NOMO-1 treated with dmso at 0.1 percent for 144 hours (cell line): Measurements from ENCODE around the gene MAMDC4.
"Not testable (repeated sequence)": the region's sequence is repeated elsewhere in the genome, so short reads cannot be mapped to it uniquely, and the experiment has no call there.

Experiments
- DNase-seq: peaks from one replicate; lab custom pipeline; 2025; ENCODE audit not compliant: unreplicated experiment; lab: John Stamatoyannopoulos, UW

The MAMDC4 gene

GRCh38 chr9:136851941-136852663 lies at the start of gene MAMDC4:
Gene MAMDC4, plus strand, starts transcription at chr9:136852346. Its CDS starts 71 bp downstream, at chr9:136852417.
- no peak for DNase-seq

GRCh38 chr9:136803009-136803550 lies 49.1 kb upstream of the MAMDC4 start:
- not testable (repeated sequence) for DNase-seq

- no peak for DNase-seq
These were observed 48.3 kb upstream of the MAMDC4 start for GRCh38 chr9:136803551-136804508.

GRCh38 chr9:136804509-136805206 lies 47.5 kb upstream of the MAMDC4 start:
- DNase-seq = no peak

- no peak for DNase-seq
These were observed 46.9 kb upstream of the MAMDC4 start for GRCh38 chr9:136805207-136805740.

GRCh38 chr9:136806067-136806466 lies 46.1 kb upstream of the MAMDC4 start:
- DNase-seq = no peak

- no peak for DNase-seq
These were observed 45.4 kb upstream of the MAMDC4 start for GRCh38 chr9:136806631-136807201.

- peak; percentile 83 for DNase-seq
These were observed 44.7 kb upstream of the MAMDC4 start, which contains the start of gene RABL6 for GRCh38 chr9:136807281-136808074. Gene RABL6, plus strand, starts transcription at chr9:136807948. Its CDS starts 249 bp downstream, at chr9:136808197.

- no peak for DNase-seq
These were observed 43.9 kb upstream of the MAMDC4 start for GRCh38 chr9:136808075-136808805.

- DNase-seq = no peak
These were observed 43.4 kb upstream of the MAMDC4 start for GRCh38 chr9:136808806-136809158.

GRCh38 chr9:136814725-136815421 lies 37.3 kb upstream of the MAMDC4 start:
- no peak for DNase-seq

- DNase-seq = no peak
These were observed 36.7 kb upstream of the MAMDC4 start for GRCh38 chr9:136815422-136815782.

GRCh38 chr9:136820971-136821825 lies 30.9 kb upstream of the MAMDC4 start:
- no peak for DNase-seq

GRCh38 chr9:136821826-136822544 lies 30.2 kb upstream of the MAMDC4 start:
- DNase-seq = no peak

GRCh38 chr9:136823136-136824046 lies 28.8 kb upstream of the MAMDC4 start:
- no peak for DNase-seq
